ENCODE data around the gene FAM110A. TPM values are rescaled to one million over a fixed set of nuclear protein-coding genes. Genes with fewer than 3 reads are reported as not detected.
A peak's percentile ranks its signal among the peaks of the same experiment; 100 is the strongest.

The FAM110A gene
- total and polyA plus RNA-seq, 2 donors (not counting 1 experiment from before 2014, with no cell fraction given): 15.6 to 18.4 TPM

DNA sequence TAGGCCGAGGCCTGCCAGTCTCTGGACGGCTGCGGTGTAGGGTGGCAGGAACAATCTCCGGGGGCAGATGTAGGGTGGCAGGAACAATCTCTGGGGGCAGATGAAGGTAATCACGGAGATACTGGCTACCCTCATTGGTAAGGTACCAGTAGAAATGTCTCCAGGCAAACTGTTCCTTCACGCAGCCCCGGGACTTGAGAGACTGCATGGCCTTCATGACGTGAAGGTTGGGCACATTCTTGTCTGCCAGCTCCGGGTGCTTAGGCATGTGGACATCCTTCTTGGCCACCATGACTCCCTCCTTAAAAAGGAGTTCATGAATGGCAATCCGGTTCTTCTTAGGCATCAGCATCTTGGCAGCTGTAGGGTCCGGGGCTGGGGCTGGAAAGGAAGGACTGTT, 6.1 kb downstream of the FAM110A start:
- Histone ChIP-seq H2AFZ (ENCODE audit: insufficient read depth, low read depth, low read length, poor library complexity, severe bottlenecking) (no peak overlapping the region), H3K4me1 (ENCODE audit: control insufficient read depth in 2 of 2, insufficient read depth in 2 of 2, low read length in 2 of 2) (peaks cover 49 to 54% of the 10 kb centered on the region in 2 donors), H3K27me3 (replicated peaks in 1 of 4; ENCODE audit: control extremely low read depth in 1 of 4, control insufficient read depth in 3 of 4, insufficient read depth in 4 of 4, low read length in 3 of 4) (peaks cover 0 to 19% (median 6%) of the 10 kb centered on the region in 4 experiments), H3K36me3 (replicated peaks in 1 of 2; ENCODE audit: control extremely low read depth in 1 of 2, control insufficient read depth in 1 of 2, extremely low read depth in 1 of 2, insufficient read depth in 2 of 2, low read length in 1 of 2) (peaks cover 0 to 3% of the 10 kb centered on the region in 2 experiments), H3K79me2 (ENCODE audit: control insufficient read depth, insufficient read depth, low read length) (peaks cover 91% of the 10 kb centered on the region), H3K9me3 (ENCODE audit: control extremely low read depth in 1 of 3, control insufficient read depth in 2 of 3, insufficient read depth in 1 of 3, low read length in 2 of 3) (peaks cover 0 to 15% (median 0%) of the 10 kb centered on the region in 3 donors), H3K27ac (ENCODE audit: low read length in 2 of 2) (no peak overlapping the region), H3K9ac (ENCODE audit: low read length) (no peak overlapping the region), H3K4me2 (replicated peaks; ENCODE audit: low read depth, low read length, poor library complexity, severe bottlenecking) (no peak overlapping the region), H3K4me3 (ENCODE audit: control extremely low read depth in 1 of 5, extremely low read depth in 1 of 5, insufficient read depth in 1 of 5, low read depth in 2 of 5, low read length in 4 of 5) (no peak overlapping the region), H4K20me1 (ENCODE audit: control insufficient read depth, insufficient read depth, low read length, poor library complexity, severe bottlenecking) (peaks cover 61% of the 10 kb centered on the region)
- ATAC-seq (ENCODE audit: low read depth): no peak
- H3K27me3 Mint-ChIP-seq: peaks cover 4% of the 10 kb centered on the region
- TF ChIP-seq, protein P1, sequence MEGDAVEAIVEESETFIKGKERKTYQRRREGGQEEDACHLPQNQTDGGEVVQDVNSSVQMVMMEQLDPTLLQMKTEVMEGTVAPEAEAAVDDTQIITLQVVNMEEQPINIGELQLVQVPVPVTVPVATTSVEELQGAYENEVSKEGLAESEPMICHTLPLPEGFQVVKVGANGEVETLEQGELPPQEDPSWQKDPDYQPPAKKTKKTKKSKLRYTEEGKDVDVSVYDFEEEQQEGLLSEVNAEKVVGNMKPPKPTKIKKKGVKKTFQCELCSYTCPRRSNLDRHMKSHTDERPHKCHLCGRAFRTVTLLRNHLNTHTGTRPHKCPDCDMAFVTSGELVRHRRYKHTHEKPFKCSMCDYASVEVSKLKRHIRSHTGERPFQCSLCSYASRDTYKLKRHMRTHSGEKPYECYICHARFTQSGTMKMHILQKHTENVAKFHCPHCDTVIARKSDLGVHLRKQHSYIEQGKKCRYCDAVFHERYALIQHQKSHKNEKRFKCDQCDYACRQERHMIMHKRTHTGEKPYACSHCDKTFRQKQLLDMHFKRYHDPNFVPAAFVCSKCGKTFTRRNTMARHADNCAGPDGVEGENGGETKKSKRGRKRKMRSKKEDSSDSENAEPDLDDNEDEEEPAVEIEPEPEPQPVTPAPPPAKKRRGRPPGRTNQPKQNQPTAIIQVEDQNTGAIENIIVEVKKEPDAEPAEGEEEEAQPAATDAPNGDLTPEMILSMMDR (IDR thresholded peaks at IDR 0.05): no peak
- TF ChIP-seq EZH2 (IDR thresholded peaks at IDR 0.05; ENCODE audit: borderline replicate concordance, insufficient read depth, low read depth, low read length, poor library complexity, severe bottlenecking): no peak
- DNase-seq: no peak
- ChIA-PET POLR2A (no interaction called here), CTCF (no interaction called here)
- intact Hi-C loops (cut with micrococcal nuclease): no loop called here
- no peak overlapping the region for H3K27ac Mint-ChIP-seq
- no peaks in the 10 kb centered on the region for H3K9me3 Mint-ChIP-seq (ENCODE audit: insufficient read depth)
- H3K4me3 Mint-ChIP-seq: no peak overlapping the region
- peaks cover 58% of the 10 kb centered on the region for H3K4me1 Mint-ChIP-seq
- WGBS (ENCODE audit: insufficient coverage): 98% methylated on average over 10 of the region's 11 CpGs

DNA sequence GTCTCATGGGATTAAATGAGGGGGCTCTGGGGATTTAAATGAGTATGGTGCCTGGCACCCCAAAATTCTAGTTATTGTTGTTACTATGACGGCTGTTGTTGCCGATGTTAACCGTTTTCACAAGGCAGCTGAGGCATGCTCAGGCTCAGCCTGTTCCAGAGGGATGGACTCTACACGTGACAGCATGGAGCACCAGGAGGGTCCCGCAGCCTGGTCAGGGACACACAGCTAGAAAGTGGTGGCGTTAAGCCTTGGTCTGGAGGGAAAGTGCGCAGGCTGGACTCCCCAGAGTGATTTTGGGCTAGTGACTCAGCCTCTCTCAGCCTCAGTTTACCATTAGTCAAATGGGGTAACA, 7.0 kb downstream of the FAM110A start:
- Mint-ChIP-seq H3K27ac (no peak overlapping the region), H3K4me3 (peak overlapping the region; percentile 71), H3K9me3 (ENCODE audit: insufficient read depth) (no peaks in the 10 kb centered on the region), H3K27me3 (peaks cover 4% of the 10 kb centered on the region), H3K4me1 (peaks cover 55% of the 10 kb centered on the region)
- H3K4me2 ChIP-seq (replicated peaks; ENCODE audit: low read depth, low read length, poor library complexity, severe bottlenecking): peak overlapping the region; percentile 93
- H3K9ac ChIP-seq (ENCODE audit: low read length): peak overlapping the region; percentile 65
- ChIA-PET POLR2A (no interaction called here), CTCF (interaction anchor here (1.6 kb wide), 1 partner anchor 24 kb away, joined by 5 read pairs; no protein-coding TSS in a partner anchor)
- no peak for TF ChIP-seq EZH2 (IDR thresholded peaks at IDR 0.05; ENCODE audit: borderline replicate concordance, insufficient read depth, low read depth, low read length, poor library complexity, severe bottlenecking)
- TF ChIP-seq, protein P1 (IDR thresholded peaks at IDR 0.05): no peak
- no peak overlapping the region for H3K27ac ChIP-seq (ENCODE audit: low read length in 2 of 2)
- H3K4me1 ChIP-seq (ENCODE audit: control insufficient read depth in 2 of 2, insufficient read depth in 2 of 2, low read length in 2 of 2): peaks cover 48 to 56% of the 10 kb centered on the region in 2 donors
- intact Hi-C loops (cut with micrococcal nuclease): no loop called here
- DNase-seq: no peak
- peaks cover 0 to 3% of the 10 kb centered on the region in 2 experiments for H3K36me3 ChIP-seq (replicated peaks in 1 of 2; ENCODE audit: control extremely low read depth in 1 of 2, control insufficient read depth in 1 of 2, extremely low read depth in 1 of 2, insufficient read depth in 2 of 2, low read length in 1 of 2)
- peaks cover 68% of the 10 kb centered on the region for H4K20me1 ChIP-seq (ENCODE audit: control insufficient read depth, insufficient read depth, low read length, poor library complexity, severe bottlenecking)
- H3K9me3 ChIP-seq (ENCODE audit: control extremely low read depth in 1 of 3, control insufficient read depth in 2 of 3, insufficient read depth in 1 of 3, low read length in 2 of 3): peaks cover 0 to 15% (median 0%) of the 10 kb centered on the region in 3 donors
- ATAC-seq (ENCODE audit: low read depth): no peak
- 98% methylated on average over 7 of the region's 7 CpGs for WGBS (ENCODE audit: insufficient coverage)
- H2AFZ ChIP-seq (ENCODE audit: insufficient read depth, low read depth, low read length, poor library complexity, severe bottlenecking): no peak overlapping the region
- peaks cover 0 to 19% (median 6%) of the 10 kb centered on the region in 4 experiments for H3K27me3 ChIP-seq (replicated peaks in 1 of 4; ENCODE audit: control extremely low read depth in 1 of 4, control insufficient read depth in 3 of 4, insufficient read depth in 4 of 4, low read length in 3 of 4)
- peaks cover 92% of the 10 kb centered on the region for H3K79me2 ChIP-seq (ENCODE audit: control insufficient read depth, insufficient read depth, low read length)
- peak overlapping the region in 1 of 5 experiments; percentile 66 for H3K4me3 ChIP-seq (ENCODE audit: control extremely low read depth in 1 of 5, extremely low read depth in 1 of 5, insufficient read depth in 1 of 5, low read depth in 2 of 5, low read length in 4 of 5)

Data from B cell (primary cell).